Ectodermal cell (in vitro differentiated cells): Measurements from ENCODE around the gene NOTUM.

ENCODE experiments used
- H3K27ac ChIP-seq: 2 replicates; pipeline ENCODE4 v1.7.0; 2013; ENCODE audit warnings: mild to moderate bottlenecking, low read depth, low read length; ENCODE audit not compliant: insufficient read depth, poor library complexity, severe bottlenecking
- H3K27me3 ChIP-seq: 2 replicates; pipeline ENCODE4 v1.7.0; 2013; ENCODE audit warnings: mild to moderate bottlenecking, low read length; ENCODE audit not compliant: insufficient read depth, control insufficient read depth, poor library complexity, severe bottlenecking
- H3K36me3 ChIP-seq: one replicate; pipeline ENCODE4 v1.7.0; 2013; ENCODE audit warnings: low read length; ENCODE audit not compliant: control insufficient read depth, insufficient read depth
- H3K4me1 ChIP-seq: one replicate; pipeline ENCODE4 v1.7.0; 2013; ENCODE audit warnings: low read length; ENCODE audit not compliant: control insufficient read depth, insufficient read depth
- H3K4me3 ChIP-seq: 2 replicates; pipeline ENCODE4 v1.7.0; 2013; ENCODE audit warnings: low read depth, low read length, control low read depth; ENCODE audit not compliant: insufficient read depth
- H3K9me3 ChIP-seq: 2 replicates; pipeline ENCODE4 v1.7.0; 2013; ENCODE audit warnings: mild to moderate bottlenecking, low read length, moderate library complexity; ENCODE audit not compliant: control insufficient read depth
- WGBS, 2 experiments: methylation state at CpG; one replicate each; pipeline ENCODE4 v1.1.7; 2013; ENCODE audit warnings: missing lambda C conversion rate in 2 of 2; 5-methylcytosine and 5-hydroxymethylcytosine counted together

Gene NOTUM

DNA sequence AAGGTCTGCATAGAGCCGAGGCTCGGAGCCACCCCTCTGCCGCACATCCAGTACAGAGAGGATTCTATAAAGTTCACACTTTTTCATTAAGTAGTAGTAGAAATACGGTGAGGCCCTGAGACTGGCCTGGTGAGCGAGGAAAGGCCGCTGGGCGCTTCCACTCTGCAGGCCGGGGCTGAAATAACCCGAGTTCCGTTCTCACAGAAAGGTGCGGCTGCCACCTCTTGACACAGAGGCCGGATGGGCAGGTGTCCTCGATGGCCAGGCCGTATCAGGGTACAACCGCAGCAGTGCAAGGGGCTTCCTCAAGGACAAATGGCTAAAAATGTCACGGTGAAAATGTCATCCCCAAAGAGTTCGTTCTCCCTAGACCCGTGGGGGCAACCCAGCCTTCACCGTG is 49.0 kb downstream of the NOTUM start:
- Histone ChIP-seq H3K27me3 (peaks cover 15% of the 10 kb centered on the region), H3K27ac (no peak overlapping the region), H3K9me3 (no peaks in the 10 kb centered on the region), H3K36me3 (peaks cover 12% of the 10 kb centered on the region), H3K4me3 (no peak overlapping the region), H3K4me1 (peaks cover 12% of the 10 kb centered on the region)
- 93 to 95% methylated on average over 19 of the region's 19 CpGs for WGBS, 2 experiments

DNA sequence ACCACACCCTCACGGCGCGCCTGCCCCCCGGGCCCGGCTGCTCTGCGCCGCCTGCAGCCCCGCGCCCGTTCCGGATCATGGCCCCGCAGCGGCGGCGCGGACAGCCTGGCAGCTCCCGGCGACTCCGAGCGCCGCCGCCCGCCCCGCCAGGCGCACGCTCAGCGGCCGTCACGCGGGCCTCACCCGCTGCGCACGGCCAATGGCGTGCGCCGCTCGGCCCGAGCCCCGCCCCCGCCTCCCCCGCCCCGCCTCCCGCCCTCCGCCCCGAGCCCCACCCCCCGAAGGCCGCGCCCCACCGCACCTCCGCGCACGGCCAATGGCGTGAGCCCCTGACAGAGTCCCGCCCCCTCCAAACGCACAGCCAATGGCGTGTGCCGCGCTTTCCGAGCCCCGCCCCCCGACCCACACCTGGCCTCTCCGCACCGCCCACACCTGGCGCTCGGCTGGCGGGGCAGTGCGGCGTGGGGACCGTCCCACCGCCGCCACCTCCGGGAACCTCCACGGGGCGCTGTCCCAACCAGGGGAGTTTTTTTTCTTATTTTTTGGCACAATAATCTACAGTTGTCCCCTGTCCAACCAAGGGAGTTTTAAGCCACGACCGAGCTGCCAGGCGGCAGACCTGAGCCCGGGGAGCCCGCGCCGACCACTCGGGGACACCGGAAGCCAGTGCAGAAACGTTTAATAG is 49.6 kb downstream of the NOTUM start, which contains the start of gene PCYT2:
Gene PCYT2 (minus strand): TSS at position 123 of the 685 bp plus-strand sequence. CDS start 44 bp downstream, at position 79.
- Histone ChIP-seq H3K36me3 (peaks cover 12% of the 10 kb centered on the region), H3K9me3 (no peaks in the 10 kb centered on the region), H3K27me3 (peaks cover 15% of the 10 kb centered on the region), H3K4me1 (peaks cover 7% of the 10 kb centered on the region), H3K27ac (no peak within 1 kb of the TSS), H3K4me3 (peak within 1 kb of the TSS; percentile 59)
- 8 to 9% methylated on average over 77 to 84 of the region's 84 CpGs for WGBS, 2 experiments

DNA sequence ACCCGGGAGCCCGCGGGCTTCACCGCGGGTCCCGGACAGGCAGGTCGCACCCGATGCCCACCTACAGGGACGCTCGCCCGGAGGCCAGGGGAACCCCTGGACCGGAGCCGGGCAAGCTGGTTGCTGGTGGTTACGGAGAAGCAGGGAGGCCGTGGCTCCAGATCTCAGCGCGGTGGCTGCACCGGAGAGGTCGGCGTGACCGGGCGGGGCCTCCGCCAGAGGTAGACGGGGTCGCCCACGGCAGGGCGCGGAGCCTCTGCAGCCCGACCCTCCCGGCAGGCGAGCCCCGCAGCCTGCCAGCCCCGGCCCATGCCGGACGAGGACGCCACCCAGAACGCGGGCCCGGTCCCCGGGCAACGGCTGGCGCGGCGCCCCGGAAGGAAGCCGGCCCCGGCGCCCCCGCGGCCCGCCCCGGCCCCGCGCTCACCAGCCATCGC is 50.1 kb downstream of the NOTUM start:
- no peak overlapping the region for H3K27ac ChIP-seq
- WGBS, 2 experiments = 1% methylated on average over 55 of the region's 55 CpGs
- H3K36me3 ChIP-seq = peaks cover 12% of the 10 kb centered on the region

DNA sequence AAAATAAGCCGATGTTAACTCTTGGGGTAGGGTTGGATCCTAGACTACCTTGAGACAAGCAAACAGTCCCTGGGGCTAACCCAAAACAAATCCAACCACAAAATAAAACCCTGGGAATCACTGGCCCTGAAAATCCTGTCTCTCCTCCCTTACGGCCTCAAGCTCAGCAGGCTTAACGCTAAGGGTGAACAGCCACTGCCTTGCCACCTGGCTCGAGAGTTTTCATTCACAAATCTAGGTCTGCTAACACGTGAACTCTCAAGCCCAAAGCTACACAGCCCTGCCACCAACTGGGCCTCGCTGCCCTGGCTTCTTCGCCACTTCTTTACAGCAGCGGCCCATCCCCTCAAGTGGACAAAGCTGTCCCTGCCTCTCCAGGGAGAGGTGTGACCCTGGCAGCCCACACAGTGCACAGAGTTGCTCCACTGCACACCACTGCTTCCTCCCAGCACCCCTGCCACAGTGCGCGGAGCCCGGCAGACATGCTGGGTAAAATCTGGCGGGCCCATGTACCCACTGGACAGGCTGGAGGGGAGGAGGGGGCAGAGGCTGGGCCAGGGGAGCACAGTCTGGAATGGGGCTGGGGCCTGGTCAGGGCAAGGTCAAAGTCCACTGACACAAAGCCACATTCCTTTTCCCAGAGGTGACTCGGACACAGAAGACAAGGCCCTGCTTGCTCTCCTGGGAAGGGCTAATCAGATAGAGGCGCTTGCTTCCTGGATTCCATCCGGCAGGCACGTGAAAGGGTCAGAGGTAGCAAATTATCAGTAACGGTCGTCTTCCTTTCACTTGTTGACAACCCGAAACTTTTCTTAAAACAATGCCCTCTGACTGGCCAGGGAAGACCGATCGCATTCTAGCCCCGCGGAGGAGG is 50.8 kb downstream of the NOTUM start:
- H3K27ac ChIP-seq = no peak overlapping the region
- H3K9me3 ChIP-seq = no peaks in the 10 kb centered on the region
- peaks cover 15% of the 10 kb centered on the region for H3K27me3 ChIP-seq
- peaks cover 7% of the 10 kb centered on the region for H3K4me1 ChIP-seq
- 49 to 51% methylated on average over 23 of the region's 23 CpGs for WGBS, 2 experiments
- H3K4me3 ChIP-seq = peak overlapping the region; percentile 59
- H3K36me3 ChIP-seq = peaks cover 12% of the 10 kb centered on the region

More for the DNA sequence above, 50.1 kb downstream of the NOTUM start:
- Histone ChIP-seq H3K4me1 (peaks cover 7% of the 10 kb centered on the region), H3K9me3 (no peaks in the 10 kb centered on the region), H3K27me3 (peaks cover 15% of the 10 kb centered on the region), H3K4me3 (peak overlapping the region; percentile 59)

DNA sequence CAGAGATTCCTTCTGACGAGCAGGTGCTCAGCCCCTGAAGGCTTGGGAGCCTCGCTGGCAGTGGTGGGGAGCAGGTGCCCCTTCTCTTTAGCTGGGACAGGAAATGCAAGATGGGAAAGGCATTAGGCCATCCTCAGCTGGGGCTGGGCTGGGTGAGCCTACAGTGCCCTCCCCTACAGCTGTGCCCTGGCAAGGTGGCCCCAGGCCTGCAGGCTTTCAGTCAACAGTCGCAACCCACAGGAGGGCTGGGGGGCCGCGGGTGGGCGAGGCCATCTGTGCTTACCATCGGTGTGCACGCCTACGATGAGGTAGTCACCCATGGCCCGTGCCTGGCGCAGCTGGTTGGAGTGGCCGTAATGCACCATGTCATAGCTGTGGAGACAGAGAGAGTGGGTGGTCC is 51.8 kb downstream of the NOTUM start:
- 92 to 95% methylated on average over 12 of the region's 12 CpGs for WGBS, 2 experiments
- H3K27me3 ChIP-seq = peaks cover 15% of the 10 kb centered on the region
- H3K4me1 ChIP-seq = peaks cover 7% of the 10 kb centered on the region
- H3K9me3 ChIP-seq = no peaks in the 10 kb centered on the region
- peaks cover 9% of the 10 kb centered on the region for H3K36me3 ChIP-seq
- no peak overlapping the region for H3K4me3 ChIP-seq
- H3K27ac ChIP-seq = no peak overlapping the region

- peaks cover 5% of the 10 kb centered on the region for H3K36me3 ChIP-seq
- no peaks in the 10 kb centered on the region for H3K9me3 ChIP-seq
- no peak overlapping the region for H3K4me3 ChIP-seq
- H3K27ac ChIP-seq = no peak overlapping the region
- peaks cover 15% of the 10 kb centered on the region for H3K27me3 ChIP-seq
- peaks cover 7% of the 10 kb centered on the region for H3K4me1 ChIP-seq
- WGBS, 2 experiments = 92 to 95% methylated on average over 11 of the region's 11 CpGs
These were observed 52.2 kb downstream of the NOTUM start for GRCh38 chr17:81908793-81909192.

GRCh38 chr17:81907219-81908145 is 53.5 kb downstream of the NOTUM start:
- WGBS, 2 experiments = 94 to 95% methylated on average over 26 of the region's 26 CpGs
- Histone ChIP-seq H3K4me1 (peaks cover 7% of the 10 kb centered on the region), H3K36me3 (no peaks in the 10 kb centered on the region), H3K27me3 (peaks cover 24% of the 10 kb centered on the region), H3K4me3 (no peak overlapping the region), H3K27ac (no peak overlapping the region), H3K9me3 (no peaks in the 10 kb centered on the region)

GRCh38 chr17:81906476-81907218 is 54.3 kb downstream of the NOTUM start:
- 92% methylated on average over 15 of the region's 15 CpGs for WGBS, 2 experiments
- H3K27ac ChIP-seq = no peak overlapping the region
- H3K27me3 ChIP-seq = peaks cover 33% of the 10 kb centered on the region
- no peaks in the 10 kb centered on the region for H3K9me3 ChIP-seq
- no peak overlapping the region for H3K4me3 ChIP-seq
- peaks cover 7% of the 10 kb centered on the region for H3K4me1 ChIP-seq
- H3K36me3 ChIP-seq = no peaks in the 10 kb centered on the region

DNA sequence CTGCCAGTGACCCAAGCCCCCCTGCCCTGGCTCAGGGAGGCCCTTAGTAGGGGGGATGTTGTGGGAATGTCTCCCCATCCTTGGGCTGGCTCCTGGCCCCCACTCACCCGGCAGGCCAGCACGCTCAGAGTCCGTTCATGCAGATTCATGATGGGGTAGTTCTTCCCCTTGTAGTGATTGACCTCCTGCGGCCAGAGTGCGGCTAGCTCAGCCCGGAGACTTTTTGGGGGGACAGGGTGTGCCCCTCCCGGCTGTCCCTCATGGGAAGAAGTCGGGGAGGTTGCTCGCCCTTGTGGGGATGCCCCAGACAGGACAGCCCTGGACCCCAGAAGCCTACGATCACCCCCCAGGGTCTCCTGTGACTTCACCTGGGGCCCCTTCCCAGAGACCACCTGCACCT is 55.0 kb downstream of the NOTUM start:
- Histone ChIP-seq H3K4me1 (peaks cover 7% of the 10 kb centered on the region), H3K36me3 (no peaks in the 10 kb centered on the region), H3K27me3 (peaks cover 39% of the 10 kb centered on the region), H3K27ac (no peak overlapping the region), H3K4me3 (no peak overlapping the region), H3K9me3 (no peaks in the 10 kb centered on the region)
- 94% methylated on average over 10 of the region's 10 CpGs for WGBS, 2 experiments
